ENCODE data around the gene OR10X1. TPM values are rescaled to one million over a fixed set of nuclear protein-coding genes. Genes with fewer than 3 reads are reported as not detected.

Gene OR10X1
- total RNA-seq, 4 donors from 2014 or later: not detected

DNA sequence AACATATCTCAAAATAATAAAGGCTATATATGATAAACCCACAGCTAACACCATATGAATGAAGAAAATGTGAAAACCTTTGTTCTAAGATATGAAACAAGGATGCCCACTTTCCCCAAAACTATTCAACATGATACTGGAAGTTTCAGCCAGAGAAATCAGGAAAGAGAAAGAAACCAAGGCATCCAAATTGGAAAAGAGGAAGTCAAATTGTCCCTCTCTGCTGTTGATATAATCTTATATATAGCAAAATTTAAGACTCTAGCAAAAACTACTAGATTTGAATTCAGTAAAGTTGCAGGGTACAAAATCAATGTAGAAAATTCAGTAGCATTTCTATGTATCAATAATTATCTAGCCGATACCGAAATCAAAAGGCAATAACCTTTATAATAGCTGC lies 21.0 kb upstream of the OR10X1 start:
- Histone ChIP-seq H3K9me3 (no peaks in the 10 kb centered on the region), H3K27ac (no peak overlapping the region), H3K4me1 (no peaks in the 10 kb centered on the region), H3K27me3 (no peaks in the 10 kb centered on the region), H3K36me3 (no peaks in the 10 kb centered on the region), H3K4me3 (no peak overlapping the region)
- intact Hi-C loops (cut with DNase I; ENCODE audit: low total_unique reads): no loop called here
- TF ChIP-seq, protein P1, sequence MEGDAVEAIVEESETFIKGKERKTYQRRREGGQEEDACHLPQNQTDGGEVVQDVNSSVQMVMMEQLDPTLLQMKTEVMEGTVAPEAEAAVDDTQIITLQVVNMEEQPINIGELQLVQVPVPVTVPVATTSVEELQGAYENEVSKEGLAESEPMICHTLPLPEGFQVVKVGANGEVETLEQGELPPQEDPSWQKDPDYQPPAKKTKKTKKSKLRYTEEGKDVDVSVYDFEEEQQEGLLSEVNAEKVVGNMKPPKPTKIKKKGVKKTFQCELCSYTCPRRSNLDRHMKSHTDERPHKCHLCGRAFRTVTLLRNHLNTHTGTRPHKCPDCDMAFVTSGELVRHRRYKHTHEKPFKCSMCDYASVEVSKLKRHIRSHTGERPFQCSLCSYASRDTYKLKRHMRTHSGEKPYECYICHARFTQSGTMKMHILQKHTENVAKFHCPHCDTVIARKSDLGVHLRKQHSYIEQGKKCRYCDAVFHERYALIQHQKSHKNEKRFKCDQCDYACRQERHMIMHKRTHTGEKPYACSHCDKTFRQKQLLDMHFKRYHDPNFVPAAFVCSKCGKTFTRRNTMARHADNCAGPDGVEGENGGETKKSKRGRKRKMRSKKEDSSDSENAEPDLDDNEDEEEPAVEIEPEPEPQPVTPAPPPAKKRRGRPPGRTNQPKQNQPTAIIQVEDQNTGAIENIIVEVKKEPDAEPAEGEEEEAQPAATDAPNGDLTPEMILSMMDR (IDR thresholded peaks at IDR 0.05): no peak
- TF ChIP-seq POLR2A (IDR thresholded peaks at IDR 0.05): no peak
- no peak for DNase-seq

DNA sequence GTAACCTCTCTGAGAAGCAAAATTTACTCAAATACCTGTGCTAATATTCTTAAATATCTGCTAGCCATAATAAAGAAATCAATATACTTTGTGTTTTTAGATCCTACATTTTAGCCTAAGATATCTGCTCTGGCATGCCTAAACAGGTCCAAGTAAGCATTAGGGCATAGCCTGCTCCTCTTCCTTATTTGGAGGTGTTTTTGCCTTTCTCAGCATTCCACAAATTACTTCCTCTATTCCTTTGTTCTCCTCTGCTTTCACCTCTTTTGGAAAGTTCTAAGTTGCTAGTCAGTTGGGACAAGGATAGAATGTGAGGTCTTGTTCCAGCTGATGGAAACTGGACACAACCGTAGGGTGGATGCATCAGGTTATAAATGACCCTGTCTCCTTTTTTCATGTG lies 7.2 kb upstream of the OR10X1 start:
- Histone ChIP-seq H3K9me3 (no peaks in the 10 kb centered on the region), H3K36me3 (no peaks in the 10 kb centered on the region), H3K27ac (no peak overlapping the region), H3K27me3 (no peaks in the 10 kb centered on the region), H3K4me3 (no peak overlapping the region), H3K4me1 (no peaks in the 10 kb centered on the region)
- intact Hi-C loops (cut with DNase I; ENCODE audit: low total_unique reads): no loop called here
- TF ChIP-seq, protein P1 (IDR thresholded peaks at IDR 0.05): no peak
- no peak for TF ChIP-seq POLR2A (IDR thresholded peaks at IDR 0.05)
- DNase-seq: no peak

DNA sequence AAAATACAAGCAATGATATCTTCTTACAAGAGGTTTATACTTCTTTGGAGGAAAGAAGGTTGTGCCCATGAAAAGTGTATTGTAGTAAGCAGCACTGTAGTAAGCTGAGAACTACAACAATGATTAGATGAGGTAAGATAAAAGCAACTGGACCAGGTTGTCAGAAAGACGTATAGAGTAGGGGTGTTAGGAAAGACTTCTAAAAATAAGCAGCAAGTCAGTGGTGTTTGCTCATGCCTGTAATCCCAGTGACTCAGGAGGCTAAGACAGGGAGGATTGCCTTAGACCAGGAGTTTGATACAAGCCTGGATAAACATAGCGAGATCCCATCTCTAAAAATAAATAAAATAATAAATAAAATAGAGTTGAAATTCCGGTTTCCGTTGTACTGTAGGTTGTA lies 4.3 kb upstream of the OR10X1 start:
- intact Hi-C loops (cut with DNase I; ENCODE audit: low total_unique reads): no loop called here
- no peak for TF ChIP-seq POLR2A (IDR thresholded peaks at IDR 0.05)
- TF ChIP-seq, protein P1 (IDR thresholded peaks at IDR 0.05): no peak
- no peak overlapping the region for H3K27ac ChIP-seq

DNA sequence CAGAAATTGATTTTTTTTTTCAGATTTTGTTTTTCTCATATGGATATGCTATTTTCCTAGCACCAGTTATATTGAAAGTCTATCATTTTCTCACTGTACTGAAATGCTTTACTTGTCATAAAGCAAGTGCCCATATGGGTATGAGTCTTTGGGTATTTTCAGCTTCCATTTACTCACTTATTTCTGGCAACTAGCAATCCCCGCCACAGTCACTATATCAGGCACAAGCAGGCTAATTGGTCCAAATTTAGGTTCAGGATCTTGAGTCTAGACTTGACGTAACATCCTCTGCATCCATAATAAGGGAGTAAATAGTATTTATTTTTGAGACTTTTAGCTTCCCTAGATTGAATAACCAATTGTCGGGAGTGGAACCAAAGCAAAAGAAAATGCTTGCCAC lies 2.1 kb downstream of the OR10X1 start:
- Histone ChIP-seq H3K27ac (no peak overlapping the region), H3K27me3 (no peaks in the 10 kb centered on the region), H3K9me3 (no peaks in the 10 kb centered on the region), H3K4me1 (no peaks in the 10 kb centered on the region), H3K36me3 (no peaks in the 10 kb centered on the region), H3K4me3 (no peak overlapping the region)
- intact Hi-C loops (cut with DNase I; ENCODE audit: low total_unique reads): no loop called here
- DNase-seq: no peak
- TF ChIP-seq, protein P1 (IDR thresholded peaks at IDR 0.05): no peak

More for the DNA sequence above, 4.3 kb upstream of the OR10X1 start:
- Histone ChIP-seq H3K4me1 (no peaks in the 10 kb centered on the region), H3K9me3 (no peaks in the 10 kb centered on the region), H3K4me3 (no peak overlapping the region), H3K27me3 (no peaks in the 10 kb centered on the region), H3K36me3 (no peaks in the 10 kb centered on the region)
- no peak for DNase-seq

DNA sequence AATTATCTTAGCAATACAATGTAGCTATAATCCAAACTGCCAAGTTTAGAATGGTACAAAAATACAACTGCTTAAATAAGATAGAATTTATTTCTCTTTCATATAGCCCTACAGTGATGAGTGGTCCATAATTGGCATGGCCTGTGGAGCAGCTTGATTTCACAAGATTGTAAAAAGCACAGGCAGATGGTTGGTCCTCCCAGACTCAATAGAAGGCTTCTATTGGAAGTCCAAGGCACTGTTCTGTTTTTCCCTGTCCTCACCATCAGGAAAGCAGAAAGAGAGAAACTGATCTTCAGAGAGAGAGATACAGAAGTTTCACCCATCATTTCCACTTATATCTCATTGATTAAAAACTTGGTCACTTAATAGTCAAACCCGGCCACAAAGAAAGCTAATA lies 7.5 kb downstream of the OR10X1 start:
- intact Hi-C loops (cut with DNase I; ENCODE audit: low total_unique reads): no loop called here
- Histone ChIP-seq H3K4me1 (no peaks in the 10 kb centered on the region), H3K27ac (no peak overlapping the region), H3K36me3 (no peaks in the 10 kb centered on the region), H3K27me3 (no peaks in the 10 kb centered on the region), H3K4me3 (no peak overlapping the region), H3K9me3 (no peaks in the 10 kb centered on the region)
- no peak for DNase-seq
- TF ChIP-seq POLR2A (IDR thresholded peaks at IDR 0.05): no peak
- TF ChIP-seq, protein P1 (IDR thresholded peaks at IDR 0.05): no peak

Data from uterus (tissue), 4 donors.